Fibroblast of lung (primary cell): ENCODE data around the gene SFMBT2. TPM values are rescaled to one million over a fixed set of nuclear protein-coding genes. Genes with fewer than 3 reads are reported as not detected.

Source experiments
- DNase-seq, 2 donors: peaks; one replicate each; pipeline versions ENCODE4 v3.0.0 to v3.0.0-alpha.2; 2010; ENCODE audit warnings: low read depth in 2 of 2
- H2AFZ ChIP-seq: 2 replicates; pipeline ENCODE4 v1.5.1; 2012; ENCODE audit warnings: low read length, control low read depth, inconsistent platforms
- H3K27ac ChIP-seq: 2 replicates; pipeline ENCODE4 v1.5.1; 2011; ENCODE audit warnings: low read length, control low read depth; ENCODE audit not compliant: insufficient read depth
- H3K27me3 ChIP-seq: 2 replicates; pipeline ENCODE4 v1.5.1; 2011; ENCODE audit warnings: mild to moderate bottlenecking, low read length; ENCODE audit not compliant: control insufficient read depth, insufficient read depth
- H3K36me3 ChIP-seq: 2 replicates; pipeline ENCODE4 v1.5.1; 2011; ENCODE audit warnings: low read length; ENCODE audit not compliant: control insufficient read depth, insufficient read depth
- H3K4me1 ChIP-seq: 2 replicates; pipeline ENCODE4 v1.5.1; 2011; ENCODE audit warnings: low read length; ENCODE audit not compliant: control insufficient read depth, insufficient read depth; ENCODE audit errors: extremely low read depth
- H3K4me2 ChIP-seq: 2 replicates; pipeline ENCODE4 v1.5.1; 2011; ENCODE audit warnings: low read length, control low read depth; ENCODE audit not compliant: insufficient read depth; ENCODE audit errors: extremely low read depth
- H3K4me3 ChIP-seq, 4 experiments: fragments of 200-600 bp in 1 of 4; sonication (generic) in 1 of 4; replicated peaks in 1 of 4; 2 replicates each; pipeline ENCODE4 v1.5.1; 2011 to 2016; ENCODE audit warnings: low read length in 4 of 4, low read depth in 3 of 4, mild to moderate bottlenecking in 3 of 4, control low read depth in 2 of 4, inconsistent platforms in 1 of 4, mixed read lengths in 1 of 4; ENCODE audit not compliant: insufficient read depth in 1 of 4; ENCODE audit errors: control extremely low read depth in 1 of 4
- H3K79me2 ChIP-seq: 2 replicates; pipeline ENCODE4 v1.5.1; 2012; ENCODE audit warnings: mild to moderate bottlenecking, low read length, inconsistent platforms; ENCODE audit not compliant: control insufficient read depth, insufficient read depth
- H3K9ac ChIP-seq: 2 replicates; pipeline ENCODE4 v1.5.1; 2011; ENCODE audit warnings: mild to moderate bottlenecking, low read length, control low read depth; ENCODE audit not compliant: insufficient read depth
- H3K9me3 ChIP-seq: 2 replicates; pipeline ENCODE4 v1.5.1; 2012; ENCODE audit warnings: low read depth, low read length; ENCODE audit not compliant: control insufficient read depth, insufficient read depth
- H4K20me1 ChIP-seq: 2 replicates; pipeline ENCODE4 v1.5.1; 2011; ENCODE audit warnings: low read length; ENCODE audit not compliant: control insufficient read depth, insufficient read depth; ENCODE audit errors: extremely low read depth
- CTCF ChIP-seq, 2 donors: IDR thresholded peaks in 1 of 2; conservative IDR thresholded peaks in 1 of 2; 1 replicate in 1 of 2; 2 replicates in 1 of 2; pipeline ENCODE4 v1.5.1; 2011 to 2012; ENCODE audit warnings: low read length in 2 of 2, control low read depth in 1 of 2, inconsistent platforms in 1 of 2, low read depth in 1 of 2, mild to moderate bottlenecking in 1 of 2
- EZH2 ChIP-seq: IDR thresholded peaks from 2 replicates; pipeline ENCODE4 v1.5.1; 2012; ENCODE audit warnings: low read length, control low read depth, mild to moderate bottlenecking; ENCODE audit errors: missing control alignments
- polyA plus RNA-seq, 2 donors: library from polyadenylated mRNA; depleted of rRNA in 1 of 2; stranded (reverse) in 1 of 2; unstranded in 1 of 2; fragments of >200 nt; gene quantifications; 2 replicates each; pipeline ENCODE4 v1.2.1, GENCODE V29; 2011 to 2012; ENCODE audit warnings: missing spikeins in 1 of 2
- total RNA-seq: library from RNA; depleted of rRNA; stranded (reverse); fragments of >200 nt; gene quantifications from 2 replicates; pipeline ENCODE4 v1.2.1, GENCODE V29; 2014

SFMBT2 gene
- total and polyA plus RNA-seq, 2 donors (not counting 1 experiment from before 2014, with no cell fraction given): 0.52 to 2.5 TPM

GRCh38 chr10:7119325-7120015 is 291.4 kb downstream of the SFMBT2 start:
- H2AFZ ChIP-seq: no peak overlapping the region
- H3K9ac ChIP-seq: no peak overlapping the region
- no peaks in the 10 kb centered on the region for H3K36me3 ChIP-seq
- no peak overlapping the region for H3K4me2 ChIP-seq
- H3K4me3 ChIP-seq: no peak overlapping the region
- no peak for TF ChIP-seq CTCF (conservative IDR thresholded peaks at IDR 0.05 in 1 of 2, IDR thresholded peaks at IDR 0.05 in 1 of 2; ENCODE audit: low read depth in 1 of 2, low read length in 2 of 2)
- TF ChIP-seq EZH2: no peak
- no peaks in the 10 kb centered on the region for H3K79me2 ChIP-seq
- H3K4me1 ChIP-seq: no peaks in the 10 kb centered on the region
- H4K20me1 ChIP-seq: no peaks in the 10 kb centered on the region
- DNase-seq: peak in 1 of 2 donors; percentile 73
- H3K27me3 ChIP-seq: no peaks in the 10 kb centered on the region
- H3K9me3 ChIP-seq: no peaks in the 10 kb centered on the region
- no peak overlapping the region for H3K27ac ChIP-seq

GRCh38 chr10:7117806-7118674 is 292.8 kb downstream of the SFMBT2 start:
- Histone ChIP-seq H4K20me1 (no peaks in the 10 kb centered on the region), H3K4me1 (no peaks in the 10 kb centered on the region), H3K4me3 (no peak overlapping the region), H3K79me2 (no peaks in the 10 kb centered on the region), H3K36me3 (no peaks in the 10 kb centered on the region), H3K9ac (no peak overlapping the region), H2AFZ (no peak overlapping the region), H3K4me2 (no peak overlapping the region), H3K9me3 (no peaks in the 10 kb centered on the region), H3K27me3 (no peaks in the 10 kb centered on the region), H3K27ac (no peak overlapping the region)
- TF ChIP-seq EZH2: no peak
- no peak for TF ChIP-seq CTCF (conservative IDR thresholded peaks at IDR 0.05 in 1 of 2, IDR thresholded peaks at IDR 0.05 in 1 of 2; ENCODE audit: low read depth in 1 of 2, low read length in 2 of 2)
- DNase-seq: peak in 1 of 2 donors; percentile 0

GRCh38 chr10:7117177-7117799 is 293.5 kb downstream of the SFMBT2 start:
- no peaks in the 10 kb centered on the region for H3K36me3 ChIP-seq
- no peak overlapping the region for H3K4me2 ChIP-seq
- H3K4me3 ChIP-seq: no peak overlapping the region
- H3K9ac ChIP-seq: no peak overlapping the region
- no peaks in the 10 kb centered on the region for H3K9me3 ChIP-seq
- no peaks in the 10 kb centered on the region for H3K27me3 ChIP-seq
- H3K79me2 ChIP-seq: no peaks in the 10 kb centered on the region
- TF ChIP-seq EZH2 (no peak), CTCF (conservative IDR thresholded peaks at IDR 0.05 in 1 of 2, IDR thresholded peaks at IDR 0.05 in 1 of 2; ENCODE audit: low read depth in 1 of 2, low read length in 2 of 2) (no peak)
- H3K27ac ChIP-seq: no peak overlapping the region
- H2AFZ ChIP-seq: no peak overlapping the region
- no peaks in the 10 kb centered on the region for H4K20me1 ChIP-seq
- H3K4me1 ChIP-seq: no peaks in the 10 kb centered on the region
- DNase-seq: no peak
